HepG2 (cell line): ENCODE measurements around the gene CCDC88C. TPM values are rescaled to one million over a fixed set of nuclear protein-coding genes. Genes with fewer than 3 reads are reported as not detected.

Experiments used
- ATAC-seq: fragments of 200-7000 bp; cut with Tn5 transposase; 3 replicates; pipeline ENCODE4 v1.9.1; 2020; ENCODE audit warnings: mild to moderate bottlenecking, moderate library complexity
- BruUV-seq: library from RNA; stranded (reverse); fragments of 400-500 nt; replicated peaks from 2 replicates; lab custom pipeline; 2021; lab: Mats Ljungman, UMichigan
- CTCF ChIA-PET: fragments of 300-600 bp; formaldehyde crosslinking; extraction: SDS; loops from one replicate; lab custom pipeline; 2021; ENCODE audit warnings: low total read pairs, inconsistent platforms, low intra/inter-chr PET ratio; lab: Yijun Ruan, JAX
- POLR2A ChIA-PET: fragments of 350-600 bp; sonication (Branson Sonifier 250); formaldehyde crosslinking; loops from one replicate; lab custom pipeline; 2020; ENCODE audit warnings: antibody characterized with exemption, inconsistent platforms; lab: Yijun Ruan, JAX
- DNase-seq: peaks from one replicate; pipeline ENCODE4 v3.0.0-alpha.2; 2015; ENCODE audit warnings: low spot score
- FAIRE-seq: peaks from 3 replicates; lab custom pipeline; 2011; peaks lifted over from hg19 to GRCh38; lab: Jason Lieb, UNC
- H2AFZ ChIP-seq: one replicate; pipeline ENCODE4 v1.6.1; 2011; ENCODE audit warnings: low read length, inconsistent platforms
- H3K27ac ChIP-seq: fragments of 300-600 bp; 3 replicates; pipeline ENCODE4 v1.8.0; 2011; ENCODE audit warnings: mixed run types, mild to moderate bottlenecking, mixed read lengths, low read length, inconsistent platforms; ENCODE audit not compliant: insufficient read depth; ENCODE audit errors: extremely low read length
- H3K27me3 ChIP-seq, 2 experiments: fragments of 200-600 bp in 1 of 2; 2 replicates in 1 of 2; 3 replicates in 1 of 2; pipeline versions ENCODE4 v1.6.0 to v1.8.0; 2011; ENCODE audit warnings: low read length in 2 of 2, mild to moderate bottlenecking in 2 of 2, moderate library complexity in 2 of 2, inconsistent platforms in 1 of 2; ENCODE audit not compliant: insufficient read depth in 2 of 2, control insufficient read depth in 1 of 2
- H3K36me3 ChIP-seq, 2 experiments: fragments of 200-600 bp in 1 of 2; replicated peaks in 1 of 2; 2 replicates in 1 of 2; 3 replicates in 1 of 2; pipeline versions ENCODE4 v1.5.1 to v1.8.0; 2011; ENCODE audit warnings: low read length in 2 of 2, inconsistent platforms in 1 of 2; ENCODE audit not compliant: insufficient read depth in 2 of 2, control insufficient read depth in 1 of 2
- H3K4me1 ChIP-seq: 2 replicates; pipeline ENCODE4 v1.5.1; 2012; ENCODE audit warnings: low read length, inconsistent platforms; ENCODE audit not compliant: insufficient read depth
- H3K4me2 ChIP-seq: 2 replicates; pipeline ENCODE4 v1.6.0; 2011; ENCODE audit warnings: low read depth, low read length, inconsistent platforms
- H3K4me3 ChIP-seq, 3 experiments: fragments of 200-600 bp in 1 of 3; sonication (generic), shearing (Covaris generic) in 1 of 3; replicated peaks in 1 of 3; 2 replicates each; pipeline ENCODE4 v1.5.1; 2011 to 2016; ENCODE audit warnings: low read length in 3 of 3, inconsistent platforms in 2 of 3, low read depth in 2 of 3, mild to moderate bottlenecking in 2 of 3, control low read depth in 1 of 3, mixed read lengths in 1 of 3; ENCODE audit not compliant: insufficient read depth in 1 of 3
- H3K79me2 ChIP-seq: one replicate; pipeline ENCODE4 v1.6.1; 2011; ENCODE audit warnings: low read length, inconsistent platforms; ENCODE audit not compliant: insufficient read depth
- H3K9ac ChIP-seq: 2 replicates; pipeline ENCODE4 v1.6.0; 2011; ENCODE audit warnings: mild to moderate bottlenecking, low read depth, low read length, inconsistent platforms; ENCODE audit not compliant: insufficient read depth
- H3K9me3 ChIP-seq: 2 replicates; pipeline ENCODE4 v1.5.1; 2012; ENCODE audit warnings: mild to moderate bottlenecking, low read length
- H4K20me1 ChIP-seq: 2 replicates; pipeline ENCODE4 v1.6.0; 2011; ENCODE audit warnings: inconsistent platforms, mild to moderate bottlenecking, low read length, moderate library complexity; ENCODE audit not compliant: insufficient read depth
- AGO1 ChIP-seq: fragments of 200-400 bp; formaldehyde crosslinking; IDR thresholded peaks from 2 replicates; pipeline ENCODE4 v1.6.1; 2017; ENCODE audit warnings: mild to moderate bottlenecking, low read depth, low read length, moderate library complexity; ENCODE audit not compliant: poor library complexity, severe bottlenecking
- ATF3 ChIP-seq: sonication (generic); formaldehyde crosslinking; IDR thresholded peaks from 2 replicates; pipeline ENCODE4 v1.4.0; 2020; ENCODE audit warnings: missing genetic modification reagents
- BCL6 ChIP-seq: IDR thresholded peaks from 2 replicates; pipeline ENCODE4 v1.6.1; 2016; ENCODE audit warnings: missing genetic modification reagents, missing compliant biosample characterization
- FOXO1 ChIP-seq: sonication (generic); formaldehyde crosslinking; IDR thresholded peaks from 2 replicates; pipeline ENCODE4 v1.4.0; 2020; ENCODE audit warnings: missing genetic modification reagents
- GABPA ChIP-seq, 2 experiments: IDR thresholded peaks; 2 replicates each; pipeline ENCODE4 v1.6.1; 2011 to 2016; ENCODE audit warnings: low read depth in 2 of 2, low read length in 1 of 2, missing biosample characterization in 1 of 2, missing genetic modification characterization in 1 of 2
- NFYB ChIP-seq: sonication (generic); formaldehyde crosslinking; IDR thresholded peaks from 2 replicates; pipeline ENCODE4 v1.4.0; 2020; ENCODE audit warnings: missing genetic modification reagents
- PLSCR1 ChIP-seq: sonication (generic); formaldehyde crosslinking; IDR thresholded peaks from 2 replicates; pipeline ENCODE4 v1.5.0; 2020; ENCODE audit warnings: missing genetic modification reagents, mild to moderate bottlenecking, borderline replicate concordance
- RAD51 ChIP-seq: fragments of 450-650 bp; IDR thresholded peaks from 2 replicates; pipeline ENCODE4 v1.6.1; 2016; ENCODE audit warnings: borderline replicate concordance
- SATB2 ChIP-seq: sonication (generic); formaldehyde crosslinking; IDR thresholded peaks from 2 replicates; pipeline ENCODE4 v1.5.0; 2020; ENCODE audit warnings: missing genetic modification reagents
- STAT5B ChIP-seq: sonication (generic); formaldehyde crosslinking; IDR thresholded peaks from 2 replicates; pipeline ENCODE4 v1.4.0; 2020; ENCODE audit warnings: missing genetic modification reagents
- TAF1 ChIP-seq: sonication (generic); formaldehyde crosslinking; IDR thresholded peaks from 2 replicates; pipeline ENCODE4 v1.4.0; 2020; ENCODE audit warnings: missing genetic modification reagents
- TEF ChIP-seq: sonication (generic); formaldehyde crosslinking; IDR thresholded peaks from 2 replicates; pipeline ENCODE4 v1.5.0; 2020; ENCODE audit warnings: missing genetic modification reagents
- ZNF136 ChIP-seq: sonication (generic); formaldehyde crosslinking; IDR thresholded peaks from 2 replicates; pipeline ENCODE4 v1.8.1; 2022; ENCODE audit warnings: low read depth, mild to moderate bottlenecking, moderate library complexity, missing genetic modification reagents
- ZNF138 ChIP-seq: sonication (generic); formaldehyde crosslinking; IDR thresholded peaks from 2 replicates; pipeline ENCODE4 v1.5.0; 2020; ENCODE audit warnings: mild to moderate bottlenecking, low read depth, missing genetic modification reagents
- ZNF224 ChIP-seq: sonication (generic); formaldehyde crosslinking; IDR thresholded peaks from 2 replicates; pipeline ENCODE4 v1.5.0; 2020; ENCODE audit warnings: mild to moderate bottlenecking, missing genetic modification reagents
- ZNF317 ChIP-seq: sonication (generic); formaldehyde crosslinking; IDR thresholded peaks from 2 replicates; pipeline ENCODE4 v1.5.0; 2020; ENCODE audit warnings: mild to moderate bottlenecking, missing genetic modification reagents
- ZNF383 ChIP-seq: sonication (generic); formaldehyde crosslinking; IDR thresholded peaks from 2 replicates; pipeline ENCODE4 v1.4.0; 2020; ENCODE audit warnings: missing genetic modification reagents, mild to moderate bottlenecking, borderline replicate concordance
- ZNF891 ChIP-seq: sonication (generic); formaldehyde crosslinking; IDR thresholded peaks from 2 replicates; pipeline ENCODE4 v1.5.0; 2020; ENCODE audit warnings: mild to moderate bottlenecking, missing genetic modification reagents
- WGBS: methylation state at CpG from one replicate; pipeline ENCODE4 v1.1.6; 2017; ENCODE audit warnings: low lambda C conversion rate; 5-methylcytosine and 5-hydroxymethylcytosine counted together
- in situ Hi-C: cut with HindIII; loops from 2 replicates; pipeline ENCODE4 v1.10.0; 2017; ENCODE audit warnings: low pct_unique_long_range_greater_than_20kb; ENCODE audit not compliant: extremely low pct_ligation_motif_present
- intact Hi-C: fragments of 100-400 bp; cut with micrococcal nuclease; formaldehyde crosslinking; loops from one replicate; pipeline ENCODE4 v1.10.0; 2022; ENCODE audit not compliant: unreplicated experiment
- polyA plus RNA-seq, 8 experiments: library from polyadenylated mRNA; depleted of rRNA in 3 of 8; stranded (reverse) in 7 of 8; unstranded in 1 of 8; fragments of >200 nt; fragmentation: Illumina TruSeq in 4 of 8; extraction: Trizol in 4 of 8; gene quantifications; 2 replicates each; pipeline versions ENCODE4 v1.2.1 to v1.2.3, GENCODE V29; 2011 to 2016; ENCODE audit warnings: low read depth in 4 of 8, missing spikeins in 1 of 8, mixed read lengths in 1 of 8; ENCODE audit not compliant: insufficient read depth in 1 of 8
- total RNA-seq, 5 experiments: library from RNA; depleted of rRNA; stranded (reverse); fragments of >200 nt; fragmentation: Illumina TruSeq; extraction: Trizol; gene quantifications; 2 replicates each; pipeline ENCODE4 v1.2.3, GENCODE V29; 2016; ENCODE audit warnings: low read depth in 1 of 5

CCDC88C gene
- total and polyA plus RNA-seq, 2 of the 13 experiments (the other 11 are each of a cell fraction or from before 2014, with no cell fraction given) = 3.6 to 11.7 TPM

GRCh38 chr14:91401751-91402150, 15.9 kb downstream of the CCDC88C start:
- Histone ChIP-seq H3K9me3 (no peaks in the 10 kb centered on the region), H3K27ac (no peak overlapping the region), H3K9ac (no peak overlapping the region), H3K79me2 (peaks cover 42% of the 10 kb centered on the region), H3K4me2 (no peak overlapping the region), H4K20me1 (no peaks in the 10 kb centered on the region; the same call in 1 of the 2 replicates), H3K4me3 (no peak overlapping the region), H2AFZ (no peak overlapping the region), H3K27me3 (no peaks in the 10 kb centered on the region; a peak in 1 of 5 replicates), H3K4me1 (peaks cover 12% of the 10 kb centered on the region), H3K36me3 (0 out of 5 replicates have a peak, but pooled peaks cover 0 to 1% of the 10 kb centered on the region in 2 experiments)
- 95% methylated on average over 7 of the region's 7 CpGs for WGBS
- FAIRE-seq (no peak), DNase-seq (no peak), ATAC-seq (no peak)
- ChIA-PET POLR2A (no interaction called here), CTCF (no interaction called here)
- in situ Hi-C loops (no loop called here), intact Hi-C loops (no loop called here)
- TF ChIP-seq AGO1 (no peak), ATF3 (CRISPR knock-in tag) (no peak), SATB2 (CRISPR knock-in tag) (no peak), ZNF138 (CRISPR knock-in tag) (no peak), ZNF224 (CRISPR knock-in tag) (no peak), BCL6 (no peak), GABPA (IDR thresholded peaks at IDR 0.05; ENCODE audit: low read depth, low read length) (no peak), GABPA (CRISPR knock-in tag; IDR thresholded peaks at IDR 0.05; ENCODE audit: low read depth) (no peak), FOXO1 (no peak), TEF (CRISPR knock-in tag) (no peak), ZNF317 (no peak), ZNF383 (CRISPR knock-in tag) (no peak), RAD51 (no peak), NFYB (CRISPR knock-in tag) (no peak), STAT5B (CRISPR knock-in tag) (no peak), ZNF136 (CRISPR knock-in tag) (no peak), ZNF891 (no peak), TAF1 (CRISPR knock-in tag) (no peak), PLSCR1 (CRISPR knock-in tag) (no peak)
- BruUV-seq = no TSS peak
